Loucy (cell line): Measurements from ENCODE around the gene PLEKHA7.

Experiments
- H2AFZ ChIP-seq: fragments of 200-600 bp; sonication (generic); 2 replicates; pipeline ENCODE4 v1.6.0; 2016; ENCODE audit warnings: antibody characterized with exemption, mild to moderate bottlenecking, low read length, moderate library complexity
- H3F3A ChIP-seq: fragments of 200-600 bp; 2 replicates; pipeline ENCODE4 v1.6.0; 2016; ENCODE audit warnings: antibody characterized with exemption, low read depth, mild to moderate bottlenecking
- H3K27me3 ChIP-seq: fragments of 200-600 bp; sonication (generic); 2 replicates; pipeline ENCODE4 v1.6.1; 2014; ENCODE audit warnings: low read length, mild to moderate bottlenecking; ENCODE audit not compliant: insufficient read depth, poor library complexity, severe bottlenecking
- H3K36me3 ChIP-seq: fragments of 200-600 bp; sonication (generic); 2 replicates; pipeline ENCODE4 v1.6.1; 2016; ENCODE audit warnings: low read length; ENCODE audit not compliant: insufficient read depth
- H3K4me1 ChIP-seq: fragments of 200-600 bp; sonication (generic); 2 replicates; pipeline ENCODE4 v1.5.1; 2014; ENCODE audit warnings: low read length, mild to moderate bottlenecking; ENCODE audit not compliant: insufficient read depth, poor library complexity, severe bottlenecking
- H3K4me2 ChIP-seq: fragments of 200-600 bp; sonication (generic); 2 replicates; pipeline ENCODE4 v1.6.0; 2014; ENCODE audit warnings: antibody characterized with exemption, low read length, low read depth, mild to moderate bottlenecking; ENCODE audit not compliant: poor library complexity, severe bottlenecking
- H3K4me3 ChIP-seq: fragments of 200-600 bp; sonication (generic); 2 replicates; pipeline ENCODE4 v1.5.1; 2014; ENCODE audit warnings: low read length, mild to moderate bottlenecking, mixed read lengths; ENCODE audit not compliant: poor library complexity, severe bottlenecking
- H3K79me2 ChIP-seq: fragments of 200-600 bp; sonication (generic); 2 replicates; pipeline ENCODE4 v1.6.1; 2014; ENCODE audit warnings: low read length; ENCODE audit not compliant: insufficient read depth
- H3K9ac ChIP-seq: fragments of 200-600 bp; sonication (generic); 2 replicates; pipeline ENCODE4 v1.6.0; 2014; ENCODE audit warnings: mild to moderate bottlenecking, low read depth, low read length, moderate library complexity; ENCODE audit not compliant: poor library complexity, severe bottlenecking
- H3K9me2 ChIP-seq: fragments of 200-600 bp; sonication (generic); replicated peaks from 2 replicates; pipeline ENCODE4 v1.6.1; 2016; ENCODE audit warnings: low read depth, low read length, mixed read lengths
- H3K9me3 ChIP-seq: fragments of 200-600 bp; sonication (generic); 2 replicates; pipeline ENCODE4 v1.6.1; 2014; ENCODE audit warnings: mild to moderate bottlenecking, antibody characterized with exemption, low read length, low read depth; ENCODE audit not compliant: insufficient read depth
- H4K20me1 ChIP-seq: fragments of 200-600 bp; sonication (generic); 2 replicates; pipeline ENCODE4 v1.6.0; 2014; ENCODE audit warnings: antibody characterized with exemption, low read length, mild to moderate bottlenecking; ENCODE audit not compliant: insufficient read depth, poor library complexity, severe bottlenecking
- EZH2phosphoT487 ChIP-seq: fragments of 200-600 bp; IDR thresholded peaks from 2 replicates; pipeline ENCODE4 v1.6.1; 2018; ENCODE audit warnings: antibody characterized with exemption, mild to moderate bottlenecking, moderate library complexity, borderline replicate concordance
- TF ChIP-seq, protein P1 (sequence below): fragments of 200-600 bp; sonication (generic); conservative IDR thresholded peaks from 2 replicates; pipeline ENCODE4 v1.5.1; 2014; ENCODE audit warnings: mild to moderate bottlenecking, antibody characterized with exemption, low read length

PLEKHA7 gene

GRCh38 chr11:17005646-17006045 is 8.6 kb downstream of the PLEKHA7 start:
- Histone ChIP-seq H2AFZ (no peak overlapping the region), H4K20me1 (no peaks in the 10 kb centered on the region), H3K9me2 (no peaks in the 10 kb centered on the region), H3K4me1 (peaks cover 3% of the 10 kb centered on the region), H3K27me3 (no peaks in the 10 kb centered on the region), H3K79me2 (no peaks in the 10 kb centered on the region), H3K9ac (no peak overlapping the region), H3K4me2 (no peak overlapping the region), H3F3A (no peaks in the 10 kb centered on the region), H3K36me3 (no peaks in the 10 kb centered on the region), H3K9me3 (no peaks in the 10 kb centered on the region), H3K4me3 (no peak overlapping the region)
- TF ChIP-seq, protein P1, sequence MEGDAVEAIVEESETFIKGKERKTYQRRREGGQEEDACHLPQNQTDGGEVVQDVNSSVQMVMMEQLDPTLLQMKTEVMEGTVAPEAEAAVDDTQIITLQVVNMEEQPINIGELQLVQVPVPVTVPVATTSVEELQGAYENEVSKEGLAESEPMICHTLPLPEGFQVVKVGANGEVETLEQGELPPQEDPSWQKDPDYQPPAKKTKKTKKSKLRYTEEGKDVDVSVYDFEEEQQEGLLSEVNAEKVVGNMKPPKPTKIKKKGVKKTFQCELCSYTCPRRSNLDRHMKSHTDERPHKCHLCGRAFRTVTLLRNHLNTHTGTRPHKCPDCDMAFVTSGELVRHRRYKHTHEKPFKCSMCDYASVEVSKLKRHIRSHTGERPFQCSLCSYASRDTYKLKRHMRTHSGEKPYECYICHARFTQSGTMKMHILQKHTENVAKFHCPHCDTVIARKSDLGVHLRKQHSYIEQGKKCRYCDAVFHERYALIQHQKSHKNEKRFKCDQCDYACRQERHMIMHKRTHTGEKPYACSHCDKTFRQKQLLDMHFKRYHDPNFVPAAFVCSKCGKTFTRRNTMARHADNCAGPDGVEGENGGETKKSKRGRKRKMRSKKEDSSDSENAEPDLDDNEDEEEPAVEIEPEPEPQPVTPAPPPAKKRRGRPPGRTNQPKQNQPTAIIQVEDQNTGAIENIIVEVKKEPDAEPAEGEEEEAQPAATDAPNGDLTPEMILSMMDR = no peak
- no peak for TF ChIP-seq EZH2phosphoT487

DNA sequence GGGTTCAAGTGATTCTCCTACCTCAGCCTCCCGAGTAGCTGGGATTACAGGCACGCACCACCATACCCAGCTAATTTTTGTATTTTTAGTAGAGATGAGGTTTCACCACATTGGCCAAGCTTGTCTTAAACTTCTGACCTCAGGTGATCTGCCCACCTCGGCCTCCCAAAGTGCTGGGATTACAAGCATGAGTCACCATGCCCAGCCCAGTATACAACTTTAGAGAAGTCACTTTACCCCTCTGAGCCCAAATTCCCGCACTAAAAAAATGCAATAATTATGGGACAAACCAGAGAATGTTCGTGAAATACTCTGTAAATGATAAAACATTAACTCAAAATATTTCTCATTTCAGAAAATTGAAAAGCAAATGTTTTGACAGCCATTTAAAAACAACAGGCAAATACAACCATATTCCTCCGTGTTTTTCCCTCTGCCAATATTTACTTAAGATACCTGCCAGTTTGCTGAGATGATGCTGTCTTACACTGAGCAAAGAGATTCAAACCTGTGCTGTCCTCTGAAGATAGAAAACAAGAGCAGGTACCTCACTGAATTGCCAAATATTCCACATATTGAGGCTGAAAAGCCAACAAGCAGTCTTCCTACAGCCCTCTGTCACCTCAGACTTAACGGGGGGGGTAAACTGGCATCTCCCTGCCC is 9.6 kb downstream of the PLEKHA7 start:
- no peaks in the 10 kb centered on the region for H3K9me2 ChIP-seq
- H3K9me3 ChIP-seq = no peaks in the 10 kb centered on the region
- H3K27me3 ChIP-seq = no peaks in the 10 kb centered on the region
- H3K79me2 ChIP-seq = no peaks in the 10 kb centered on the region
- no peak overlapping the region for H3K4me3 ChIP-seq
- no peaks in the 10 kb centered on the region for H3F3A ChIP-seq
- TF ChIP-seq, protein P1 = no peak
- no peak for TF ChIP-seq EZH2phosphoT487
- no peaks in the 10 kb centered on the region for H4K20me1 ChIP-seq
- H3K9ac ChIP-seq = no peak overlapping the region
- H3K4me1 ChIP-seq = peaks cover 2% of the 10 kb centered on the region
- H3K36me3 ChIP-seq = no peaks in the 10 kb centered on the region
- H3K4me2 ChIP-seq = no peak overlapping the region
- H2AFZ ChIP-seq = no peak overlapping the region

GRCh38 chr11:17003426-17003825 is 10.8 kb downstream of the PLEKHA7 start:
- Histone ChIP-seq H3K79me2 (no peaks in the 10 kb centered on the region; the same call in 1 of the 2 replicates), H3K4me2 (no peak overlapping the region), H3K4me1 (peaks cover 2% of the 10 kb centered on the region)

More at GRCh38 chr11:17003426-17003825, 10.8 kb downstream of the PLEKHA7 start:
- H3K4me3 ChIP-seq = no peak overlapping the region
- no peaks in the 10 kb centered on the region for H3K27me3 ChIP-seq
- H3K9me3 ChIP-seq = no peaks in the 10 kb centered on the region
- TF ChIP-seq, protein P1 = no peak
- no peak for TF ChIP-seq EZH2phosphoT487
- H4K20me1 ChIP-seq = no peaks in the 10 kb centered on the region
- no peak overlapping the region for H3K9ac ChIP-seq
- H2AFZ ChIP-seq = no peak overlapping the region
- H3F3A ChIP-seq = no peaks in the 10 kb centered on the region
- no peaks in the 10 kb centered on the region for H3K36me3 ChIP-seq
- no peaks in the 10 kb centered on the region for H3K9me2 ChIP-seq
